ENCODE measurements around the gene CDK5RAP3. TPM values are rescaled to one million over a fixed set of nuclear protein-coding genes. Genes with fewer than 3 reads are reported as not detected.

Gene CDK5RAP3
- polyA plus RNA-seq, 1 of the 3 experiments (the other 2 are of a cell fraction) = 208 TPM

- H4K20me1 ChIP-seq (ENCODE audit: insufficient read depth) = no peaks in the 10 kb centered on the region
- WGBS (ENCODE audit: low lambda C conversion rate) = 98% methylated on average over 5 of the region's 5 CpGs
- H3K27ac ChIP-seq (ENCODE audit: low read depth in 2 of 2, low read length in 1 of 2) = no peak overlapping the region
- H3K79me2 ChIP-seq (ENCODE audit: insufficient read depth) = peaks cover 10% of the 10 kb centered on the region; the same call in 1 of the 2 replicates
- H3K9me2 ChIP-seq = no peaks in the 10 kb centered on the region
- TF ChIP-seq TAF1 (IDR thresholded peaks at IDR 0.05; ENCODE audit: borderline replicate concordance, low read depth, low read length) (no peak), MAX (IDR thresholded peaks at IDR 0.05; ENCODE audit: low read depth) (no peak), TCF12 (IDR thresholded peaks at IDR 0.05) (no peak), RCOR1 (IDR thresholded peaks at IDR 0.05; ENCODE audit: low read length) (no peak), MEF2A (IDR thresholded peaks at IDR 0.05; ENCODE audit: borderline replicate concordance, low read depth) (no peak), POLR2AphosphoS5 (IDR thresholded peaks at IDR 0.05; ENCODE audit: low read depth, low read length) (no peak), GABPA (IDR thresholded peaks at IDR 0.05; ENCODE audit: low read depth) (no peak), SIN3A (IDR thresholded peaks at IDR 0.05; ENCODE audit: borderline replicate concordance, low read depth, low read length) (no peak), TEAD4 (IDR thresholded peaks at IDR 0.05; ENCODE audit: borderline replicate concordance, insufficient read depth) (no peak), JUND (IDR thresholded peaks at IDR 0.05) (no peak), RAD21 (IDR thresholded peaks at IDR 0.05; ENCODE audit: low read length) (no peak), CHD2 (IDR thresholded peaks at IDR 0.05; ENCODE audit: low read length, partially characterized antibody) (no peak), IRF3 (IDR thresholded peaks at IDR 0.05; ENCODE audit: low read depth, low read length) (no peak), RFX5 (IDR thresholded peaks at IDR 0.05; ENCODE audit: low read length) (no peak), NRF1 (IDR thresholded peaks at IDR 0.05; ENCODE audit: low read depth, low read length) (no peak), MXI1 (IDR thresholded peaks at IDR 0.05; ENCODE audit: low read depth, low read length) (no peak), ELF1 (IDR thresholded peaks at IDR 0.05) (no peak), USF1 (IDR thresholded peaks at IDR 0.05; ENCODE audit: borderline replicate concordance, low read depth) (no peak), FOSL2 (IDR thresholded peaks at IDR 0.05; ENCODE audit: borderline replicate concordance, low read depth) (no peak), FOXJ3 (CRISPR knock-in tag; IDR thresholded peaks at IDR 0.05) (no peak)
- H3K9ac ChIP-seq = no peak overlapping the region
- POLR2A ChIA-PET = no interaction called here
- peaks cover 10 to 17% of the 10 kb centered on the region in 2 experiments; a peak in 3 of 4 replicates for H3K4me1 ChIP-seq (ENCODE audit: control insufficient read depth in 1 of 2, insufficient read depth in 2 of 2, low read depth in 1 of 2, low read length in 1 of 2)
- H3F3A ChIP-seq (replicated peaks; ENCODE audit: insufficient read depth) = peaks cover 2% of the 10 kb centered on the region
- no peaks in the 10 kb centered on the region for H3K36me3 ChIP-seq (replicated peaks in 1 of 2; ENCODE audit: control insufficient read depth in 1 of 2, insufficient read depth in 2 of 2, low read length in 1 of 2)
- no peak for DNase-seq
- H3K4me3 ChIP-seq (ENCODE audit: low read depth in 2 of 2, low read length in 1 of 2) = no peak overlapping the region
- CTCF ChIA-PET = interaction anchor here (0.6 to 41.6 kb wide), 5 partner anchors 0 to 80 kb away, joined by 3 to 1216 read pairs (median 5); partner anchors contain the start of genes CDK5RAP3, PNPO and PRR15L
- no peak overlapping the region for H2AFZ ChIP-seq (ENCODE audit: low read depth)
- no peak overlapping the region for H3K4me2 ChIP-seq
- H3K27me3 ChIP-seq (ENCODE audit: insufficient read depth) = no peaks in the 10 kb centered on the region
- no peaks in the 10 kb centered on the region for H3K9me3 ChIP-seq
These were observed 33.0 kb upstream of the CDK5RAP3 start for GRCh38 chr17:47937941-47938340.

All from SK-N-SH (cell line).